HEK293T (cell line): ENCODE data around the gene FSTL4.

ENCODE experiments used
- ARNT ChIP-seq: fragments of 450-650 bp; IDR thresholded peaks from 2 replicates; pipeline ENCODE4 v1.6.1; 2017; ENCODE audit warnings: mild to moderate bottlenecking
- BHLHE40 ChIP-seq: fragments of 450-650 bp; IDR thresholded peaks from 2 replicates; pipeline ENCODE4 v1.6.1; 2016; ENCODE audit warnings: mild to moderate bottlenecking, moderate library complexity, borderline replicate concordance
- ELF4 ChIP-seq: fragments of 450-650 bp; IDR thresholded peaks from 2 replicates; pipeline ENCODE4 v1.6.1; 2017; ENCODE audit warnings: antibody characterized with exemption
- FOXA1 ChIP-seq: fragments of 450-650 bp; IDR thresholded peaks from 2 replicates; pipeline ENCODE4 v1.6.1; 2016; ENCODE audit warnings: mild to moderate bottlenecking
- FOXK2 ChIP-seq: fragments of 450-650 bp; IDR thresholded peaks from 2 replicates; pipeline ENCODE4 v1.6.1; 2016; ENCODE audit warnings: mild to moderate bottlenecking
- FOXM1 ChIP-seq: fragments of 450-650 bp; IDR thresholded peaks from 2 replicates; pipeline ENCODE4 v1.6.1; 2017; ENCODE audit warnings: mild to moderate bottlenecking, borderline replicate concordance
- HDGF ChIP-seq: fragments of 450-650 bp; IDR thresholded peaks from 2 replicates; pipeline ENCODE4 v1.6.1; 2017; ENCODE audit warnings: antibody characterized with exemption, borderline replicate concordance
- L3MBTL2 ChIP-seq: fragments of 450-650 bp; conservative IDR thresholded peaks from 2 replicates; pipeline ENCODE4 v1.6.1; 2016; ENCODE audit warnings: mild to moderate bottlenecking
- LEF1 ChIP-seq: fragments of 450-650 bp; IDR thresholded peaks from 2 replicates; pipeline ENCODE4 v1.6.1; 2017; ENCODE audit warnings: mild to moderate bottlenecking, borderline replicate concordance
- NFRKB ChIP-seq: fragments of 450-650 bp; IDR thresholded peaks from 2 replicates; pipeline ENCODE4 v1.6.1; 2016; ENCODE audit warnings: mild to moderate bottlenecking, moderate library complexity
- SP1 ChIP-seq: fragments of 450-650 bp; IDR thresholded peaks from 2 replicates; pipeline ENCODE4 v1.6.1; 2017
- SUZ12 ChIP-seq: fragments of 450-650 bp; IDR thresholded peaks from 2 replicates; pipeline ENCODE4 v1.6.1; 2016; ENCODE audit warnings: mild to moderate bottlenecking
- ZNF384 ChIP-seq: fragments of 450-650 bp; IDR thresholded peaks from 2 replicates; pipeline ENCODE4 v1.6.1; 2016
- TF ChIP-seq, protein P1 (sequence below): fragments of 450-650 bp; IDR thresholded peaks from 2 replicates; pipeline ENCODE4 v1.6.1; 2016

DNA sequence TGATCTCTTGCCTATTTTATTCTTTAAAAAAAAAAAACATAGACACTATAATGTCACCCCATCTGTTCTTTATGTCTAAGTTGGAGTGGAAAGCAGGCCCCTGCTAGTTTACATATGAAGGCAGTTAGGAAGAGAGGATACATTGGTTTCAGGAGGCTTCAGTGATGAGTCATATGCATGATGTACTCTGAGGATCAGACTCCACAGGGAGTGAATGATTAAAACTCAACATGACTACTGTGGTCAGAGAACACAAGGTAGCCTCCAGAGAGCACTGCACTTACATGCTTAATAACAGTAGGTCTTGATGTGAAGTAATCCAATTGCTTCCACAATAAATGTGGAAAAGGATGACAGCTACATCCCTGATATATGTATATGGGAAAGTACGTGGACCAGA, 22.7 kb upstream of the FSTL4 start:
- TF ChIP-seq FOXK2 = no peak
- TF ChIP-seq FOXA1 = no peak
- TF ChIP-seq ZNF384 = no peak
- TF ChIP-seq, protein P1, sequence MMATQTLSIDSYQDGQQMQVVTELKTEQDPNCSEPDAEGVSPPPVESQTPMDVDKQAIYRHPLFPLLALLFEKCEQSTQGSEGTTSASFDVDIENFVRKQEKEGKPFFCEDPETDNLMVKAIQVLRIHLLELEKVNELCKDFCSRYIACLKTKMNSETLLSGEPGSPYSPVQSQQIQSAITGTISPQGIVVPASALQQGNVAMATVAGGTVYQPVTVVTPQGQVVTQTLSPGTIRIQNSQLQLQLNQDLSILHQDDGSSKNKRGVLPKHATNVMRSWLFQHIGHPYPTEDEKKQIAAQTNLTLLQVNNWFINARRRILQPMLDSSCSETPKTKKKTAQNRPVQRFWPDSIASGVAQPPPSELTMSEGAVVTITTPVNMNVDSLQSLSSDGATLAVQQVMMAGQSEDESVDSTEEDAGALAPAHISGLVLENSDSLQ = no peak
- TF ChIP-seq SUZ12 = no peak
- TF ChIP-seq FOXM1 = no peak
- no peak for TF ChIP-seq NFRKB
- no peak for TF ChIP-seq ARNT
- TF ChIP-seq SP1 = no peak
- no peak for TF ChIP-seq ELF4
- TF ChIP-seq L3MBTL2 = no peak
- TF ChIP-seq BHLHE40 = no peak
- TF ChIP-seq LEF1 = no peak
- TF ChIP-seq HDGF = no peak
